ENCODE results near the gene MLN.

Gene MLN

GRCh38 chr6:33813990-33814985 is 10.5 kb upstream of the MLN start:
- no peak for FAIRE-seq

DNA sequence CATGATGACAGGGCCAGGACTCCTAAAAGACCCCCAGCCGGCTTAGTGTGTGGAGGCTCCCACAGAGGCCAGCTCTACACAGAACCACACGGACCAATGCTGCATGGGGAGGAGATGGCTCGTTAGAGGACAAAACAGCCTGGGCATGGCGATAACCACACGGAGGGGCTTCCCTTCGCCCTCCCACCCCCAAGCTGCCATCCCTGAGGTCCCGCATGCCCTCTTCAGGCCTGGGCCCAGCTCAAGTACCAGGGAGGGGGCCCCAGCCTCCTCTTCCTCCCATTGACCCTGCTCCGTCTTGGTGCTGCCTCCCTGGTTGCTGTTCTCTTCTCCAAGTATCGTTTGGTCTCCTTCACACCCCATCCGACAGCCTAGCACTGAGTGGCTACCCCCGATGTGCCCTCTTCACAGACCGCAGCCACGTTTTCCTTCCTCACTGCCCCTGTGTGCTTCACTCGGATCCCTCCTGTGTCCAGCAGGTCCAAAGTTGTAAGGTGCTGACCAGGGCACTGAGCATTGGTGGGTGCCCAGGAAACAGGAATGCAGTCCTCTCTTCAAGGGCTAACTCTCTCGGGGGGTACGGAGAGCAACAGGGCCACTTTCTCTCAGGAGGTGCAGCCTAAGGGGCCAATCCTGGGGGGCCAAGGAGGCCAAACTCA is 9.6 kb upstream of the MLN start:
- FAIRE-seq, result no peak

GRCh38 chr6:33812669-33813068 is 8.9 kb upstream of the MLN start:
- FAIRE-seq, result no peak

DNA sequence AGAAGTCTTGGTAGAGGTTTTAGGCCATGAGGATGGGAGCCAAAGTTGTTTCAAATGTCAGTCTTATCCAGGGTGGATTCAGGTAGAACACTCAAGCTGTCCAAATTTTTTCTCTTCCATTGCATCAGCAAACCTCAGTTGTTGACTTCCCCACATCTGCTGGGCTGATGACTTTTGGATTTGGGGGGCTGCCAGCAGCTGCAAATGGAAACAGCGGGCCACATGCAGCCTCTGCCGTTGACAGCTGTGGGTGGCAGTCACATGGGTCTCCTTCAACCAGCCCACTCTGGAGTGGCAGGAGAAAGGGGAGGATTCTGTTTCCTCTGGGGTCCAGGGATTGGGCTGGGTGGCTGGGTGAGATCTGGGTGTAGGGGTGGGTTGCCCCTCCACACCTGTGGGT is 5.8 kb upstream of the MLN start:
- FAIRE-seq, result no peak

DNA sequence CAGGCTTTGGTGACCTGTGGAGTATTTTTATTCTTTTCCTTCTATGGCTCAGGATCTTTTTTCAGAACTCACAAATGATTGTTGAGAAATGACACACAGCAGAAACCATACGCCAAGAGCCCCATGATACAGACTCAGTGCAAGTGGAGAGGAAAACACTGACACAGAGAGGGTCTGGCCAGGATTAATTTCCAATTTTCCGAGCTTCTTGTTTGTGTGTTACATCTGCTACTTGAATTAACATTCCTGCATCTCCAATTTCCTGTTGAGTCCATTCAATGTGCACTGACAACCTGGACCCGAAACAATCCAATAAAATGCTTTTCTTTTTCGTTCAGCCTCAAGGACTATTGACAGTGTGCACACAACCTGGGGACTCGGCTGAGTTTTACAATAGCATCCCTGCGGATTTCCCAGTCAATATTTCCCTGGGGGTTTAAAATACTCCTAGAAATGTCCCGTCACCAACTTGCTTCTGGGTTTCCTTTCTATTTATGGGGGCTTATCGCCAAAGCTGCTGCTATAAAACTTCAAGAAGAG is 4.9 kb upstream of the MLN start:
- FAIRE-seq, result no peak

GRCh38 chr6:33807606-33808005 is 3.8 kb upstream of the MLN start:
- FAIRE-seq, result no peak

- FAIRE-seq, result no peak
These were observed 3.0 kb upstream of the MLN start for GRCh38 chr6:33806841-33807240.

- no peak for FAIRE-seq
These were observed 1.4 kb downstream of the MLN start for GRCh38 chr6:33802186-33802958.

GRCh38 chr6:33801611-33802010 is 2.2 kb downstream of the MLN start:
- FAIRE-seq, result no peak

- no peak for FAIRE-seq
These were observed 3.4 kb downstream of the MLN start for GRCh38 chr6:33800248-33800969.

DNA sequence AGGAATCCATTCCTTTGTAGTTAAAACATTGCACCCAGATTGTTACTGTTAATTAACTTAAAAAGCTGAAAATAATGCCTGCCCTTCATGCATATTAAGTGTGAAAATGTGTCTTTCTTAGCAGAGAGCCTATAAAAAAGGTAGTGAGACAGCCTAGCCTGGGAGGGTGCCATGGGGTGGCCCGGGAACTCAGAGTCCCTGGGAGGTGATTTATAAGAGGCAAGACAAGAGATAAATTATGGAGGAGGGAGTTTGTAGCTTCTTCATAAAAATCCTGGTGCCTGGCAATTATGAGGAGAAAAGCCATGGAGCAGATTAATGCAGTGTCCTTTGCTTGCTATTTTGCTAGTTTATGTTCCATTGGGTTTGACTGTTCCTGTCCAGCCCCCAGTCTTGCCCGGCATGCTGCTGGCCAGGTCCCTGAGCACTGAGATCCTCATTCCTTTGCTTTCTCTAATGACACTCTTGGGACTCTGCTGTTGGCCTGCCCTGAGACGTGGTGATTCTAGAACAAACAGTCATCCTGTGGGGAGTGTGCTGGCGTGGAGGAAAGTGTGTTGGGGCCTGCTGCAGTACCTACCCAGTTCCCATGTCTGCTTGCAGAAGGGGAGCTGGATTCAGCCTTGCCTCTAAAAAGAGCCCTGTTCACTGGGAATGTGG is 4.2 kb downstream of the MLN start:
- no peak for FAIRE-seq

DNA sequence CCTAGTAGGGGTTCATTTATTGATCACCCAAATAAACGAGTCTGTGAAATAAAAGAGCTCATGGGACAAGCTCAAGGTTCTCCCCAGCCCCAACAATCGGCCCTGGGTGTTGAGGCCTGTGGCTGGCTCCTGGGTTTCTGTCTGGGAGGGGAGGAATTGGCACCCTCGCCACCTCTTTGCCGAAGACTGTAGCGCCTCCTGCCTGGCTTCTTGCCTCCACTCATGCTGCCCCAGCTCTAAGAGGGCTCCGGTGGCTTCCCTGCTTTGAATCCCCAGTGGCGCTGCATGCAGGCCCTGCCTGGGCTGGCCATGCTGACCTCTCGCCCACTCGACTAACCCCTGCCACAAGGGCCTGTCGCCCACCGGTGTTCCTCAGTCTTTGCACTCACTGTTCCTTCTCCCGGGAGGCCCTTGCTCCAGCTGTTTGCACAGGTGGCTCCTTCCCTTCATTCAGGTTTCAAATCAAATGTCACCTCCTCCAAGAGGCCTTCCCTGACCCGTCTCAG is 5.4 kb downstream of the MLN start:
- FAIRE-seq, result no peak

GRCh38 chr6:33797626-33798342 is 6.0 kb downstream of the MLN start:
- no peak for FAIRE-seq

DNA sequence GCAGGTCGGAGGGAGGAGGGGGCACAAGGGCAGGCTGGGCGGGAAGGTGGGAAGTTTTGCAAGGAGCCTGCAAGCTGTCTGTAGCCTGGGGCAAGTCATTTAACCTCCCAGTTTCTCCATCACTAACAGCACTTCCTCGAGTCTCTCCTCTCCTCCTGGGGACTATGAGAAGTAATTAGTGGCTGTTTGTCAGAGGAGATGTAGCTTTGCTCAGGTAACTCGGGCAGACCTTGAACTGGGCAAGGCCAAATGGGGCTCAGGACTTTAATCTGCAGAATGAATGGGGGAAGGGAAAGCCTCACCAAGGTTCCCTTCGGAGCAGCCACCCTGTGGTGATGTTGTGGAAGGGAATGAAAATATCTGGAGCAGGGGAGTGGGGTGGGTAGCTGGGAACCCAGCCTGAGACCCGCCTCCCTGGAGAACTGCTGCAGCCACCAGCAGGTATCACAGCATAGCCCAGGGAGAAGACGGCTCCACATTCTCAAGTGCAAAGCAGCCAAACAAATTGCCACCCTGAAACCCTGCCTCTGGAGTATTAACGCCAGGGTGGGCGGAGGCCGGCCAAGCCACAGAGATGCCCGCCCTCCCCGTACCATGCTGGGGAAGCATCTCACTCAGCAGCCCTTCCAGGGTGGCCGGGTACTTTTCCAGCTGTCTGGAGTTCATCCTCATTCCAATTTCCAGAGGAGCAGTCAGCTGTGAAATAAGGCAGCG is 8.7 kb downstream of the MLN start:
- FAIRE-seq, result no peak

GRCh38 chr6:33792981-33793380 is 10.8 kb downstream of the MLN start:
- FAIRE-seq, result no peak

DNA sequence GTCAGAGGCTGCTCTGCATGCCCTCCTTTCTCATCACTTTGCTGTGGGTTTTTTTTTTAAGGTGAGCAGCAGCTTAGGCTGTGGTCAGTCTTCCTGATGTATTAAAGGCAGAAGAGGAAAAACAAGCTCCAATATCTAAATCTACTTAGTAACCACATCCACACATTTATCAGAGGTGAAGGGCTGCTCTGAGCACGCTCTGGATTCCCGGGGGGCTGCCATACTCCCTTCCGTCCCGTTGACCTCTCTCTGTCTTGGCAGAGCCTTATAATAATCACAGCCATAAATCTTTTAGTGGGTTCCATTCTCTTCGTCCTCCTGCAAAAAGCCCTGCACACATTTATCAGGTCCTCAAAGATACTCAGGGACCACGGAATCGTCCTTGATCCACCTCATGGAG is 12.2 kb downstream of the MLN start:
- FAIRE-seq, result no peak

DNA sequence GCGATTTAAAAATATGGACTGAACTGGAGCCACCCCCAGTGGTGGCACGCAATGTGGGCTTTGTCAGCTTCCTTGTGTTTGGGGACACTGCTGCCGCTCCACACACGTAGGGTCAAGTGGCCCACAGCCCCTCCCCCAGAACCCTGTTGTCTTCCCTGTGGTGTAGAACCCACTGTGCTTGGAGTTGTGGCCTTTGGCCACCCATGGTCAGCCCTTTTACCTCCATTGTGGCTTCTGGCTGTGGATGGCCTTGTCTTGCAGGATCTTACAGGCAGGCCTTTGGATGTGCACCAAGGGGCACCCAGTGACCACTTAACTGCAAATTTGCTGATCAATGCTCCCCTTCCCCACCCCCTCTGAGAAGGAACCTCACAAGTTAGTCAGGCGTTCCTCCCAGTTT is 12.9 kb downstream of the MLN start:
- FAIRE-seq, result no peak

DNA sequence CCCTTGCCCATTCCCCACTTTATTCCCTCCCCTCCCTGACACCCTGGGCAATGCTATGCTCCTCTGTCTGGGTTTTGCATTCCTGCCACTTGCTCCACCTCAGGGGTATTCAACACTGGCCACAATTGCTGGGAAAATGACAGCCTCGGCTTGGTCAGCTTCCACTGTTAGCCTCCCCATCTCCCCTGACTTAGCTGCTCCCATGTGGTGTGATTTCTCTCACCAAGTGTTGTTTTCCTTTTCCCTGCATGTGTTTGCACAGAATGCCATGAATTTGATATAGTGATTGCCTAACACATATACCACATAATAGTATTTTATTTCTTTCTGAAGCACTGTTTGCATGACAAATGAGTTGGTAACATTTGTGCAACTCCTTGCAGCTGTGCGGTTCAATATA is 13.4 kb downstream of the MLN start:
- FAIRE-seq, result no peak

GRCh38 chr6:33789550-33789895 is 14.3 kb downstream of the MLN start:
- no peak for FAIRE-seq

Data from islet of Langerhans (tissue), 1 donor.